NCI-H187 treated with DMSO at 0.1 percent for 48 hours (cell line): ENCODE data around the gene GSKIP.

Experiments
- DNase-seq: peaks from one replicate; lab custom pipeline; 2025; lab: John Stamatoyannopoulos, UW

The GSKIP gene

GRCh38 chr14:96380735-96381134 lies 17.4 kb downstream of the GSKIP start:
- no peak for DNase-seq

GRCh38 chr14:96383445-96383844 lies 20.1 kb downstream of the GSKIP start:
- no peak for DNase-seq

DNA sequence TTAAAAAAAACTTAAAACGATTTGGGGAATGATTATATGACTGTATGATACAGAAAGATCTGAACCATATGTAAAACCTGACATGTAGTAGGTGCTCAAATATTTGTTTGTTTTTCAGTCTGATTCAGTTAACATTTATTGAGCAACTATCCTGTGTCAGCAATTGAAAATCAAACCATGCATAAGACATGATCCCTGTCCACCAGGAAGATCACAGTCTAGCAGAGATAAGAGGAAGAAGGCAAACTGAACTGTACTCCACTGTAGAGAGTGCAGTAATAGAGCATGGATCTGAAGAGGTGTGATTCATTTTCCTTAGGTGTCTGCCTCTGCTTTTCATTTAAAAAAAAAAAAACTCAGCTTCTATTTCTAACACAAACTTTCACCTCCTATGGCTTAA lies 20.7 kb downstream of the GSKIP start:
- DNase-seq = no peak

DNA sequence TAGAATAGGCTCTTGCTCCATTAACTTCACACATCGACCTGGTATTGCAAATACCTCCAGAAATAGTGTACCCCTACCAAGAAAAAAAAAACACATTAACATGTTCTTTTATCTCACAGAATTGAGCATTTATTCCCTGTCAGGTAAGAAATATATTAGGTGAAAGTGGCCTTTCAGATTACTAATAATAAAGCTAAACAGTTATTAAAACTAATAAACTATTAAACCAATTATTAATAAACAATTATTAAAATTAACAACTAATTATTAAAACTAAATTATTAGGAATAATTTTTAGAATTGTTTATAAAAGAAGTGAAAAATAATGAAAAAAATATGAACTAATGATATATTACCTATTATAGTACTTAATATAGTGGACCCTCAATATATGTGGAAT lies 21.4 kb downstream of the GSKIP start:
- no peak for DNase-seq

- DNase-seq = no peak
Measured at GRCh38 chr14:96385385-96385784, 22.1 kb downstream of the GSKIP start.

GRCh38 chr14:96390965-96391292 lies 27.6 kb downstream of the GSKIP start:
- no peak for DNase-seq

GRCh38 chr14:96391293-96392118 lies 28.2 kb downstream of the GSKIP start:
- peak; percentile 84 for DNase-seq

GRCh38 chr14:96393071-96393691 lies 29.9 kb downstream of the GSKIP start:
- no peak for DNase-seq

DNA sequence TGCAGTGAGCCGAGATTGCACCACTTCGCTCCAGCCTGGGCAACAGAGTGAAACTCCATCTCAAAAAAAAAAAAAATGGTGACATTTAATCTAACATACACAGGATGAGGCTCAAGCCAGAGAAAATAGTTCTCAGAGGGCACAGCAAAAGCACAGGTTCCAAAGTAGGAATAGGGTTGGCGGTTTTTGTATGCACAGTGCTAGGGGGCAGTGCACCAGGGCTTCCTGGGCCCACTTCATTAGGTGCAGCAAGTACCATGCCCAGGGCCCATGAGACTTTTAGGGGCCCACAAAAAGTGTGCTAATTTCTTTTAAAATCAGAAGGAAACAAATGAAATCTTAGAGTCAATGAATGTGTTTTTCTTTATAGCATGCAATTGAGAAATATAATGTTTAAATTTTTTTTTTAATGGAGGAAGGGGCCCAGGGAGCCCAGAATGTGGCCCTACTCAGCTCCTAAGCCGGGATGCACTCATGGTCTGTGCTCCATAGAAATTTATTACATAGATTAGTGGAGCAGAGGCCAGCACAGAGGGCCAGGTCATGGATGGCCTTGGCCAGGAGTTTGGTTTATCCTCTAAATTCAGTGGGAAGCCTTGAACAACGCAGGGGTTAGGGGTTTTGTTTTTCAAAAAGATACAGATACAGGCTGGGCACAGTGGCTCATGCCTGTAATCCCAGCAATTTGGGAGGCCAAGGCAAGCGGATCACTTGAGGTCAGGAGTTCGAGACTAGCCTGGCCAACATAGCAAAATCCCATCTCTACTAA lies 30.9 kb downstream of the GSKIP start:
- DNase-seq = no peak

DNA sequence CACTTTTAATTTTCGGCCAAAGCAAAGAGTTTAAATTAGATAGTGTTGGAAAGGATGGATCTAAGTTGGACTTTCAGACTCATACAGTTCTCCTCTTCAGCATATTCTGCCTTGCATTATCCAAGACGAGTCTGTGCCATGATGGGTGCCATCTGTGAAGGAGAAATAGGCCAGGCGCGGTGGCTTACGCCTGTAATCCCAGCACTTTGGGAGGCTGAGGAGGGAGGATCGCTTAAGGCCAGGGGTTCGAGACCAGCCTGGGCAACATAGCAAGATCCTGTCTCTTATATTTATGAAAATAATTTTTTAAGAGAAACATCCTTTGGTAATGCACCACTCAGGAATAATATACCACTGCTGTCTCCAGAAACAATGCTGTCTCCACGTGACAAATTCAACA lies 35.1 kb downstream of the GSKIP start:
- no peak for DNase-seq

DNA sequence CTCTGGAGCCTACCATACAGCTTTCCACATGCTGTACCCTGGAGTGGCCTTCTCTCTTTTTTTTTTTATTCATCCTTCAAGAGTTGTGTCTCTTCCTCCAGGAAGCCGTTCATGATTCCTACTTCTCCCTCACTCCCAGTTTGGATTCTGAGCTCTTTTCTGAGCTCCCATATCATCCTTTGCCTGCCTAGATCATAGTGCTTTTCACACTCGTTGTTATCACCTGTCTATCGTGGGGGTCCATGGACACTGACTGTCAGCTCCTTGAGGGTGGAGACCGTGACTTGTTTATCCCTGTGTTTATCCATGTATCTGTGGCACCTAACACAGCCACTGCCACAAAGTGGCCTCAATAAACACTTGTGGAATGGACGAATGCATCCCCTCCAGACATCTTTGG lies 35.6 kb downstream of the GSKIP start:
- DNase-seq = no peak

GRCh38 chr14:96399405-96399804 lies 36.1 kb downstream of the GSKIP start:
- no peak for DNase-seq

DNA sequence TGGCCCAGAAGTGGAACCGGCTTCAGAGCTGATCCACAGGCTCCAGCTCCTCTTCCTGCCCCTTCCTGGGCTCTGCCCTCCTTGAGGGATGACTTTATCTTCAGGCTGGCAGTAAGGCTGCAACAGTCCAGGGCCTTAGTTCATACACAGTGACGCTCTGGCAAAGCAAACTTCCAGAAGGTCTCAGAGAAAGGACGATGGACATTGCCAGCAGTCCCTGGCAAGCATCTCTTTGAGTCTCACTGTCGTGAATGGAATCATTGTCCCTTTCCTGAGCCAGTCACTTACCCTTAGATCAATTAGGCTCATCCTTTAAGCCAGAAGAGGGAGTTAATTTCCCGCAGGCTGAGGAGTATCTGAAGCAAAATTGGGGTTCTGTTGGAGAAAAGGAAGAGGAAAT lies 37.2 kb downstream of the GSKIP start:
- no peak for DNase-seq

DNA sequence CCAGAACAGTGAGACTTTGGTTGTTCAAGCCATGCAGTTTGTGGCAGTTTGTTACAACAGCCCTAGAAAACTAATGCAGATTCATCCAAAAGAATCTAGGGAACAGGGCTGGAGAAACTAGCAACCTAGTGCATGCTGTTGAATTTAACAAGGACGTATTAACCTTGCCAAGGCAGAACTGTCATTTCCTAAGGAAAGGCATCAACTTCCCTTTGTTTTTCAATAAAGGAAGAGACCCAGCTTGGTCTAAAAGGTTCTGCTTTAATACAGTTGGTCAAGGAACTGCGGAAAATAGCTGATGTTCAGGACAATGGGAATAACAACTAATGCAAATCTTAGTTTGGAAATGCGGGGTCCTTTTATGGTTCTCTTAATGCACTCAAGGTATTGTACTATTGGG lies 40.1 kb downstream of the GSKIP start:
- DNase-seq = no peak

DNA sequence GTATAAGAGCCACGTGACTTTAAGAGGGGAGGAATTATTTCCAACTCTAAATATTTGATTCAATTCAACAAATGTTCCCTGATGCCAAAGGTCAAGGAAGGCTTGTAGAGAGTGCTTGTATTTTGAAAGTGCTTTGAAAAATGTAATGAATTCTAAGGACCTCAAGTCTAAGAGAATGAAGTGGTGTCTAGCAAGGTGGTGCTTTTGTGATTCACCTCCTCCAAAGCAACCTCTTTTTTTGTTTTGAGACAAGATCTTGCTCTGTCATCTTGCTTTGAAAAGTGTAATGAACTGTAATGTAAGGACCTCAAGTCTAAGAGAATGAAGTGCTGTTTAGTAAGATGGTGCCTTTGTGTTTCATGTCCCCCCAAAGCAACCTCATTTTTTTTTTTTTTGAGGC lies 42.4 kb downstream of the GSKIP start:
- DNase-seq = no peak

DNA sequence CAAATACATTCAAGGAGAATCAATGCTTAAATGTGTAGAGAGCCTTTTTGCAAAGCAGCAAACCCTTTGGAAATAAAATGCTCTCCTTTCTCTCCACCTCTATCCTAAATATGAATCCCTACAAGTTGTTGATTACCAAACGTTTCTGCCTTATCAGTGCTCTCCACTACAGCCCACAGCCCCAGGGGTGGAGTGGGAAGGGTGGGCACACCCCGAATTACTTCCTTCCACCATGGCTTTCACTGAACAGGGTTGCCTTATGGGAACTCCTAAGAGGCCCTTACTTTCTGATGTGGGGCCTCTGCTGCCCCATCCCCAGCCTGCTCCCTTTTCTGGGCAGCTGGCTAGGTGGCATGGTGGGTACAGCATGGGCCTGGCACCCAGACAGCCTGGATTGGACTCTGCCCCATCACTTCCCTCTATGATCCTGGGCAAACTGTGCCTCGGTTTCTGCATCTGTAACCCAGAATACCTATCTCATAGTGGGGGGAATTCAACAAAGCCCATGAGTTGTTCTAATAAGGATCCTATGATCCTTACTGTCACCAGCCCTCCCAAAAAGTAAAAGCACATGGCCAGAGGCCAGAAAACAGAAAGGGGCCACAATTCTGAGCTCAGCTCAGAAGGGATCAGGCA lies 44.7 kb downstream of the GSKIP start:
- no peak for DNase-seq

DNA sequence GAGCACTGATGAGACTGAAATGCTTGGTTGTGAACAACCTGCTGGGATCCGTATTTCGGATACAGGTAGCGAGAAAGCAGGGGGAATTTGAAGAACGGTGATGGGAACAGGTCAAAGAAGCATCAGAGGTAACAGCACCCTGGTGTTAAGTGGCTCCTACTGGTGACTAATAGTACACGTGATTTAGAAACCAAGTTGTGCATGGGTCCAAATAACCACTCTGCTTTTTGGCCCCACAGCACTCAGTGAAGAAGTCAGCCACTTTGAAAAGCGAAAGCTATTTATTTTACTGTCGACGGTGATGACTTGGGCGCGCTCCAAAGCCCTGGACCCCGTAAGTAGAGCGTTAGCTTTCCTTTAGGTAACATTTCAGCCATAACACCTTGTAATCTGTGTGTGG lies 45.3 kb downstream of the GSKIP start:
- no peak for DNase-seq

- DNase-seq = no peak
Measured at GRCh38 chr14:96409701-96410100, 46.4 kb downstream of the GSKIP start.

DNA sequence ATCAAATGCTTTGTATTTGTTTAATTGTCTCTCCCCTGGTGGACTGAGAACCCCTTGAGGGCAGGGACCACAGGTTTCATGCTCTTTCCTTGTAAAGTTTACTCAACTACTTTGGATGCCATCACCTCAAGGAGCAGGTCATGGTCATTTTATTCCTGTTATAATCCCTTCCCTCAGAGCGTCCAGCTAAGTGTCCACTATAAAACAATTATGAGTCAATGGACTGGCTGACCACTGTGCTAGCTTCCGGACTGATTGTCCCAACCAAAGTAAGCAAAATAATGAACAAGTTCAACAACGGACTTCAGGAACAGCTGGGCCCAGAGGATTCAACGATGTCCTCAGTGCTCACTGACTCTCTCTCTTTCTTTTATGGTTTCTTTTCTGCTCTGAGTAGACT lies 46.8 kb downstream of the GSKIP start:
- DNase-seq = no peak

DNA sequence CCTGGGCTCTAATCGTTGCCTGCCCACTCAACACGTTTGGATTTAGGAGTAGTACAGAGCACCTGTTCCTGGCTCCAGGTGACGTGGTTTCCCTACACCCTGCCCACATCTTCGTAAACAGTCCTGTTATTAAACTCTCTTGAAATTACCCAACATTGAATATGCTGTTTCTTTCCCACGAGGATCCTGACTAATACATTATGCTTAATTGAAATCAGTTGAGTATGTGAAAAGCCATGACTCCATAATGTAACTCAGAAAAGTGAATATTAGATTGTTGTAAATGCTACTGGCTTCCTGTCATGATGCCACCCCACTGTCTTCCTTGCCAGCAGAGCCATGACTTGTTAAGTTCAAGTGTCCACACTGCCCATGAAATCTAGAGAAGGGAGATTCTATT lies 50.2 kb downstream of the GSKIP start:
- DNase-seq = no peak

DNA sequence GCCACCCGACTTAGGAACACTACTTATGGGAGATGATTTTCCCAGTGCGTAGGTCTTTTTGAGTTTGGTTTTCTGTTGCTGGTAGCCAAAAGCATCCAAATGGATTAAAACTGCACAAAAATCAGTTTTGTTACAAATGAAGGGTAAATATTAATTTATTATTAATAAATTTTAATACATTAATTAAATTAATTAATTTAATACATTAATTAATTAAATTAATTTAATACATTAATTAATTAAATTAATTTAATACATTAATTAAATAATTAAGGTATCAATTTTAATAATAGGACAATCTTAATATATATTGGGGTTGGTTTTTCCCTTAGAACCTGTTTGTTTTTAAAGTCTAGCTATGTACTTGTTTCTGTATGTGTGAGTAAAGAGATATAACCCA lies 52.2 kb downstream of the GSKIP start:
- no peak for DNase-seq

DNA sequence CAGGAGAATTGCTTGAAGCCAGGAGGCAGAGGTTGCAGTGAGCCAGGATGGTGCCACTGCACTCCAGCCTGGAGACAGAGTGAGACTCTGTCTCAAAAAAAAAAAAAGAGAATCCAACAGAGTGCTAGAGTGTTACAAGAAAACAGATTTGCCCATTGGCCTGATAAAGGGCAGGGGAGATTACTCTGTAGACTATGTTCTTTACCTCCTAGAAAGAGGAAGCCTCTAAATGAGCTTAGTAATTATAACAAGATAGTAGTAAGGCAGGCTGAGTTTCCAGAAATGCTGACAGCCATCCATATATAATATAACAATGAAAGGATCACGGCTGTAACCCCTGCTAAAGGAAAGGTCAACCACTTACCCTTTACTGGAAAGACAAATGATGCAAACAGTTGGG lies 53.0 kb downstream of the GSKIP start:
- no peak for DNase-seq

DNA sequence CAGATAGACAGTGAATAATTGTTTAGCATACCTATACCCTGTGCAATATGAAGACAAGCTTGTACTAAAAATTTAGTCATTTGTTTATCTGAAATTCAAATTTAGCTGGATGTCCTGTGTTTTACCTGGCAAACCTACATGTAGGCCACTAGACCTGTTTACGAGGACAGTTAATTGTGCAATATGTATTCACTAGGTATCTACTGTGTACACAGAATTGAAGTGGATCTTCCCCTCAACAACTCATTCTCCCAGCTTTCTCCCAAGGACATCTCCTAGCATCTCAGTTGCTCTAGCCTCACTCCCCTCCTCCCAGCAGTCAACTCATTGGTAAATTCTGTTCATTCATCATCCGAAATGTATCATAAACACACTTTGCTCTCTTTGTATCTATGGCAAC lies 53.9 kb downstream of the GSKIP start:
- DNase-seq = no peak
